HCT116 (cell line): Measurements from ENCODE around the gene ACE. TPM values are rescaled to one million over a fixed set of nuclear protein-coding genes. Genes with fewer than 3 reads are reported as not detected.

Source experiments
- ATAC-seq: fragments of 200-7000 bp; cut with Tn5 transposase; 2 replicates; pipeline ENCODE4 v1.9.1; 2020; ENCODE audit warnings: mild to moderate bottlenecking, moderate library complexity
- BruUV-seq: library from RNA; stranded (reverse); fragments of 400-500 nt; replicated peaks from 2 replicates; lab custom pipeline; 2021; lab: Mats Ljungman, UMichigan
- CTCF ChIA-PET: fragments of 300-600 bp; sonication (Branson Sonifier 250); formaldehyde crosslinking; loops from one replicate; lab custom pipeline; 2021; ENCODE audit warnings: antibody characterized with exemption; lab: Charles Lee
- POLR2A ChIA-PET: fragments of 300-600, 350-600 bp; sonication (Branson Sonifier 250); formaldehyde crosslinking; loops from one replicate; lab custom pipeline; 2021; ENCODE audit warnings: antibody characterized with exemption; lab: Charles Lee
- RAD21 ChIA-PET, 2 experiments: fragments of 300-600 bp; sonication (Branson Sonifier 250); formaldehyde crosslinking; loops; one replicate each; lab custom pipeline; 2023; ENCODE audit warnings: low total read pairs in 2 of 2; ENCODE audit not compliant: uncharacterized antibody in 2 of 2, unreplicated experiment in 2 of 2, low non-redundant PET in 1 of 2; lab: Charles Lee
- DNase-seq: peaks from one replicate; pipeline ENCODE4 v3.0.0-alpha.2; 2010; ENCODE audit warnings: low read depth, low spot score
- H2AFZ ChIP-seq: fragments of 200-600 bp; shearing (Covaris generic), sonication (generic); 2 replicates; pipeline ENCODE4 v1.6.1; 2017; ENCODE audit warnings: low read depth, mixed run types, mixed read lengths, antibody characterized with exemption, low read length; ENCODE audit not compliant: poor library complexity, severe bottlenecking
- H3K27ac ChIP-seq: 2 replicates; pipeline ENCODE4 v1.5.1; 2012; ENCODE audit warnings: low read depth, low read length
- H3K27me3 ChIP-seq: fragments of 200-600 bp; sonication (generic); 2 replicates; pipeline ENCODE4 v1.6.1; 2016; ENCODE audit warnings: mixed run types, low read length, mixed read lengths; ENCODE audit not compliant: insufficient read depth
- H3K36me3 ChIP-seq, 2 experiments: fragments of 200-500 bp in 1 of 2; fragments of 200-600 bp in 1 of 2; sonication (Bioruptor generic) in 1 of 2; sonication (generic) in 1 of 2; 2 replicates each; pipeline versions ENCODE4 v1.5.1 to v1.6.1; 2014 to 2016; ENCODE audit warnings: low read length in 2 of 2, inconsistent platforms in 1 of 2, mixed read lengths in 1 of 2, mixed run types in 1 of 2; ENCODE audit not compliant: insufficient read depth in 2 of 2, control insufficient read depth in 1 of 2
- H3K4me1 ChIP-seq, 2 experiments: fragments of 200-600 bp in 1 of 2; sonication (generic) in 1 of 2; 2 replicates each; pipeline versions ENCODE4 v1.5.1 to v1.6.1; 2012 to 2017; ENCODE audit warnings: low read length in 2 of 2, inconsistent platforms in 1 of 2, mild to moderate bottlenecking in 1 of 2, mixed read lengths in 1 of 2, mixed run types in 1 of 2, moderate library complexity in 1 of 2; ENCODE audit not compliant: insufficient read depth in 2 of 2, control insufficient read depth in 1 of 2
- H3K4me2 ChIP-seq: fragments of 200-600 bp; sonication (generic); 2 replicates; pipeline ENCODE4 v1.6.1; 2017; ENCODE audit warnings: mixed run types, low read length, mixed read lengths
- H3K4me3 ChIP-seq, 2 experiments: fragments of 200-600 bp in 1 of 2; sonication (generic) in 1 of 2; replicated peaks in 1 of 2; 2 replicates each; pipeline ENCODE4 v1.5.1; 2011 to 2016; ENCODE audit warnings: low read length in 2 of 2, control low read depth in 1 of 2, low read depth in 1 of 2, mild to moderate bottlenecking in 1 of 2, mixed read lengths in 1 of 2, mixed run types in 1 of 2
- H3K79me2 ChIP-seq: fragments of 200-600 bp; sonication (generic); 2 replicates; pipeline ENCODE4 v1.6.1; 2017; ENCODE audit warnings: mild to moderate bottlenecking, mixed run types, low read length, moderate library complexity, mixed read lengths; ENCODE audit not compliant: insufficient read depth
- H3K9ac ChIP-seq: fragments of 200-600 bp; sonication (generic); 2 replicates; pipeline ENCODE4 v1.6.1; 2016; ENCODE audit warnings: low read length, mixed read lengths
- H3K9me2 ChIP-seq: fragments of 200-600 bp; sonication (generic), shearing (Covaris generic); 2 replicates; pipeline ENCODE4 v1.6.1; 2017; ENCODE audit warnings: mixed run types, mild to moderate bottlenecking, moderate library complexity; ENCODE audit not compliant: insufficient read depth
- H3K9me3 ChIP-seq, 2 experiments: fragments of 200-500 bp in 1 of 2; fragments of 200-600 bp in 1 of 2; sonication (Bioruptor generic) in 1 of 2; sonication (generic) in 1 of 2; 2 replicates each; pipeline ENCODE4 v1.6.1; 2014 to 2017; ENCODE audit warnings: low read length in 2 of 2, mixed read lengths in 2 of 2, inconsistent platforms in 1 of 2, low read depth in 1 of 2, mild to moderate bottlenecking in 1 of 2, mixed run types in 1 of 2, moderate library complexity in 1 of 2; ENCODE audit not compliant: control insufficient read depth in 1 of 2, insufficient read depth in 1 of 2
- H4K20me1 ChIP-seq: fragments of 200-600 bp; sonication (generic), shearing (Covaris generic); 2 replicates; pipeline ENCODE4 v1.6.1; 2017; ENCODE audit warnings: mixed run types, mild to moderate bottlenecking, moderate library complexity; ENCODE audit not compliant: insufficient read depth
- ATF3 ChIP-seq: IDR thresholded peaks from 2 replicates; pipeline ENCODE4 v1.6.1; 2012
- CEBPB ChIP-seq: IDR thresholded peaks from 2 replicates; pipeline ENCODE4 v1.6.1; 2012; ENCODE audit warnings: low read depth
- CTCF ChIP-seq, 3 experiments: fragments of 200-600 bp in 1 of 3; sonication (generic) in 1 of 3; IDR thresholded peaks in 2 of 3; conservative IDR thresholded peaks in 1 of 3; 2 replicates each; pipeline ENCODE4 v1.5.1; 2012 to 2017; ENCODE audit warnings: low read depth in 2 of 3, low read length in 2 of 3, antibody characterized with exemption in 1 of 3, borderline replicate concordance in 1 of 3, control low read depth in 1 of 3, mild to moderate bottlenecking in 1 of 3, mixed read lengths in 1 of 3, mixed run types in 1 of 3, moderate library complexity in 1 of 3; ENCODE audit not compliant: insufficient read depth in 1 of 3
- EGR1 ChIP-seq: IDR thresholded peaks from 2 replicates; pipeline ENCODE4 v1.6.1; 2012; ENCODE audit warnings: low read depth
- EZH2phosphoT487 ChIP-seq: fragments of 200-600 bp; IDR thresholded peaks from 2 replicates; pipeline ENCODE4 v1.6.1; 2018; ENCODE audit warnings: antibody characterized with exemption, borderline replicate concordance
- FOSL1 ChIP-seq: IDR thresholded peaks from 2 replicates; pipeline ENCODE4 v1.6.1; 2012; ENCODE audit warnings: low read depth
- JUND ChIP-seq: IDR thresholded peaks from 2 replicates; pipeline ENCODE4 v1.6.1; 2012
- POLR2A ChIP-seq: IDR thresholded peaks from 2 replicates; pipeline ENCODE4 v1.7.0; 2011; ENCODE audit warnings: borderline replicate concordance; ENCODE audit not compliant: insufficient read depth, insufficient read length; ENCODE audit errors: extremely low read depth
- SIN3A ChIP-seq: IDR thresholded peaks from 2 replicates; pipeline ENCODE4 v1.6.1; 2012; ENCODE audit warnings: low read depth
- SRF ChIP-seq: IDR thresholded peaks from 2 replicates; pipeline ENCODE4 v1.6.1; 2012; ENCODE audit warnings: low read depth
- intact Hi-C: fragments of 100-400 bp; cut with micrococcal nuclease; formaldehyde crosslinking; loops from 2 replicates; pipeline ENCODE4 v1.10.0; 2022
- total RNA-seq: library from RNA; stranded (reverse); gene quantifications from one replicate; pipeline ENCODE4 v1.2.1, GENCODE V29; 2021; ENCODE audit not compliant: unreplicated experiment

Gene ACE
- total RNA-seq, 1 experiment from 2014 or later, result 7.7 TPM

- no peak overlapping the region for H3K4me3 ChIP-seq
- H3K9me3 ChIP-seq, result no peaks in the 10 kb centered on the region
- CTCF ChIA-PET, result interaction anchor here (1.0 to 2.8 kb wide), 5 partner anchors 9 to 170 kb away, joined by 3 to 9 read pairs (median 6); partner anchors contain the start of gene ACE
- TF ChIP-seq SRF (no peak), EGR1 (no peak), FOSL1 (no peak), EZH2phosphoT487 (no peak), JUND (no peak), CTCF (IDR thresholded peaks at IDR 0.05 in 2 of 3, conservative IDR thresholded peaks at IDR 0.05 in 1 of 3; ENCODE audit: borderline replicate concordance in 1 of 3, insufficient read depth in 1 of 3, low read depth in 2 of 3, low read length in 2 of 3) (no peak), POLR2A (no peak), SIN3A (no peak), CEBPB (no peak), ATF3 (no peak)
- peaks cover 17 to 24% of the 10 kb centered on the region in 2 experiments for H3K4me1 ChIP-seq
- H3K9ac ChIP-seq, result no peak overlapping the region
- no peaks in the 10 kb centered on the region for H3K27me3 ChIP-seq
- no TSS peak for BruUV-seq
- H2AFZ ChIP-seq, result no peak overlapping the region
- no peak overlapping the region for H3K27ac ChIP-seq
- intact Hi-C loops, result no loop called here
- POLR2A ChIA-PET, result interaction anchor here (0.8 kb wide), 1 partner anchor 43 kb away, joined by 3 read pairs; no protein-coding TSS in a partner anchor
- H3K36me3 ChIP-seq, result no peaks in the 10 kb centered on the region
- DNase-seq (no peak), ATAC-seq (no peak)
- peaks cover 70% of the 10 kb centered on the region for H3K79me2 ChIP-seq
- no peak overlapping the region for H3K4me2 ChIP-seq
- no peaks in the 10 kb centered on the region for H3K9me2 ChIP-seq
- RAD21 ChIA-PET, result no interaction called here
- H4K20me1 ChIP-seq, result no peaks in the 10 kb centered on the region
Measured at GRCh38 chr17:63442074-63442473, 34.8 kb upstream of the ACE start.
